ENCODE measurements around the gene RYR3.

The RYR3 gene

DNA sequence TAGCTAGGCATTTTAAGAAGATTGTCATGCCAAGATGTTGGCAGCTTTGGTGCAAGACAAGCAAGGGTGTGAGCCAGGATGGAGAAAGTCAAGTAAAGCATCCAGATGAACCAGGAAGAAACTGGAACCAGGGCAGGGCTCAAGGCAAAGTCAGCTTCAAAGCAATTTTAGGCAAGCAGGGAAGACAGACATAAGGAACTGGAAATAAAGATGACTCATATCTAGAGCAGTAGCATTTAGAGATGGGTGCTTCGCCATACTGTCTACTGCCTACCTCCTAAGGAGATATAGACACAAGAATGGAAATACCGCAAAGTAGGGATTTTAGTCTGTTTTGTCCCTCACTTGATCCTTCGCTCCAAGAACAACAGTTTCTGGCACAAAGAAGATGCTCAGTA lies 59.9 kb downstream of the RYR3 start:
- Histone ChIP-seq H3K4me3 (ENCODE audit: low read length) (no peak overlapping the region), H3K9ac (ENCODE audit: low read length) (no peak overlapping the region), H3K27me3 (ENCODE audit: low read depth, low read length) (peaks cover 35% of the 10 kb centered on the region), H4K20me1 (ENCODE audit: insufficient read depth, low read length) (no peaks in the 10 kb centered on the region), H2AFZ (ENCODE audit: low read depth, low read length) (no peak overlapping the region), H3K4me1 (ENCODE audit: low read length) (peaks cover 10% of the 10 kb centered on the region), H3K36me3 (replicated peaks; ENCODE audit: low read depth, low read length) (no peaks in the 10 kb centered on the region), H3K27ac (ENCODE audit: low read length) (no peak overlapping the region), H3K9me3 (ENCODE audit: insufficient read depth, low read length) (no peaks in the 10 kb centered on the region), H3K4me2 (ENCODE audit: low read length) (no peak overlapping the region), H3K79me2 (ENCODE audit: low read length) (no peaks in the 10 kb centered on the region)
- TF ChIP-seq, protein P1, sequence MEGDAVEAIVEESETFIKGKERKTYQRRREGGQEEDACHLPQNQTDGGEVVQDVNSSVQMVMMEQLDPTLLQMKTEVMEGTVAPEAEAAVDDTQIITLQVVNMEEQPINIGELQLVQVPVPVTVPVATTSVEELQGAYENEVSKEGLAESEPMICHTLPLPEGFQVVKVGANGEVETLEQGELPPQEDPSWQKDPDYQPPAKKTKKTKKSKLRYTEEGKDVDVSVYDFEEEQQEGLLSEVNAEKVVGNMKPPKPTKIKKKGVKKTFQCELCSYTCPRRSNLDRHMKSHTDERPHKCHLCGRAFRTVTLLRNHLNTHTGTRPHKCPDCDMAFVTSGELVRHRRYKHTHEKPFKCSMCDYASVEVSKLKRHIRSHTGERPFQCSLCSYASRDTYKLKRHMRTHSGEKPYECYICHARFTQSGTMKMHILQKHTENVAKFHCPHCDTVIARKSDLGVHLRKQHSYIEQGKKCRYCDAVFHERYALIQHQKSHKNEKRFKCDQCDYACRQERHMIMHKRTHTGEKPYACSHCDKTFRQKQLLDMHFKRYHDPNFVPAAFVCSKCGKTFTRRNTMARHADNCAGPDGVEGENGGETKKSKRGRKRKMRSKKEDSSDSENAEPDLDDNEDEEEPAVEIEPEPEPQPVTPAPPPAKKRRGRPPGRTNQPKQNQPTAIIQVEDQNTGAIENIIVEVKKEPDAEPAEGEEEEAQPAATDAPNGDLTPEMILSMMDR (IDR thresholded peaks at IDR 0.05; ENCODE audit: low read depth, low read length) = no peak
- TF ChIP-seq EZH2phosphoT487 (IDR thresholded peaks at IDR 0.05; ENCODE audit: low read depth) = no peak

GRCh38 chr15:33371159-33371558 lies 60.4 kb downstream of the RYR3 start:
- no peaks in the 10 kb centered on the region for H3K9me3 ChIP-seq (ENCODE audit: insufficient read depth, low read length)
- H3K79me2 ChIP-seq (ENCODE audit: low read length) = no peaks in the 10 kb centered on the region
- H4K20me1 ChIP-seq (ENCODE audit: insufficient read depth, low read length) = no peaks in the 10 kb centered on the region
- peaks cover 10% of the 10 kb centered on the region for H3K4me1 ChIP-seq (ENCODE audit: low read length)
- no peak overlapping the region for H3K27ac ChIP-seq (ENCODE audit: low read length)
- H3K9ac ChIP-seq (ENCODE audit: low read length) = no peak overlapping the region
- peaks cover 35% of the 10 kb centered on the region for H3K27me3 ChIP-seq (ENCODE audit: low read depth, low read length)
- no peak overlapping the region for H2AFZ ChIP-seq (ENCODE audit: low read depth, low read length)
- TF ChIP-seq, protein P1 (IDR thresholded peaks at IDR 0.05; ENCODE audit: low read depth, low read length) = no peak
- TF ChIP-seq EZH2phosphoT487 (IDR thresholded peaks at IDR 0.05; ENCODE audit: low read depth) = no peak
- no peak overlapping the region for H3K4me2 ChIP-seq (ENCODE audit: low read length)
- no peak overlapping the region for H3K4me3 ChIP-seq (ENCODE audit: low read length)
- no peaks in the 10 kb centered on the region for H3K36me3 ChIP-seq (replicated peaks; ENCODE audit: low read depth, low read length)

GRCh38 chr15:33374226-33374914 lies 63.6 kb downstream of the RYR3 start:
- H3K27me3 ChIP-seq (ENCODE audit: low read depth, low read length) = peaks cover 25% of the 10 kb centered on the region

GRCh38 chr15:33375236-33375635 lies 64.5 kb downstream of the RYR3 start:
- Histone ChIP-seq H3K27ac (ENCODE audit: low read length) (no peak overlapping the region), H3K4me3 (ENCODE audit: low read length) (no peak overlapping the region), H4K20me1 (ENCODE audit: insufficient read depth, low read length) (no peaks in the 10 kb centered on the region), H3K9me3 (ENCODE audit: insufficient read depth, low read length) (no peaks in the 10 kb centered on the region), H3K36me3 (replicated peaks; ENCODE audit: low read depth, low read length) (no peaks in the 10 kb centered on the region), H3K79me2 (ENCODE audit: low read length) (no peaks in the 10 kb centered on the region), H3K4me1 (ENCODE audit: low read length) (peaks cover 17% of the 10 kb centered on the region), H3K27me3 (ENCODE audit: low read depth, low read length) (peaks cover 16% of the 10 kb centered on the region; the same call in 1 of the 2 replicates), H2AFZ (ENCODE audit: low read depth, low read length) (no peak overlapping the region), H3K4me2 (ENCODE audit: low read length) (no peak overlapping the region), H3K9ac (ENCODE audit: low read length) (no peak overlapping the region)
- TF ChIP-seq, protein P1 (IDR thresholded peaks at IDR 0.05; ENCODE audit: low read depth, low read length) = no peak
- TF ChIP-seq EZH2phosphoT487 (IDR thresholded peaks at IDR 0.05; ENCODE audit: low read depth) = no peak

More at GRCh38 chr15:33374226-33374914, 63.6 kb downstream of the RYR3 start:
- no peaks in the 10 kb centered on the region for H3K36me3 ChIP-seq (replicated peaks; ENCODE audit: low read depth, low read length)
- peaks cover 17% of the 10 kb centered on the region for H3K4me1 ChIP-seq (ENCODE audit: low read length)
- no peaks in the 10 kb centered on the region for H3K9me3 ChIP-seq (ENCODE audit: insufficient read depth, low read length)
- H3K4me3 ChIP-seq (ENCODE audit: low read length) = no peak overlapping the region
- H3K4me2 ChIP-seq (ENCODE audit: low read length) = no peak overlapping the region
- TF ChIP-seq EZH2phosphoT487 (IDR thresholded peaks at IDR 0.05; ENCODE audit: low read depth) = no peak
- TF ChIP-seq, protein P1 (IDR thresholded peaks at IDR 0.05; ENCODE audit: low read depth, low read length) = no peak
- no peaks in the 10 kb centered on the region for H3K79me2 ChIP-seq (ENCODE audit: low read length)
- H3K9ac ChIP-seq (ENCODE audit: low read length) = no peak overlapping the region
- H2AFZ ChIP-seq (ENCODE audit: low read depth, low read length) = no peak overlapping the region
- no peak overlapping the region for H3K27ac ChIP-seq (ENCODE audit: low read length)
- no peaks in the 10 kb centered on the region for H4K20me1 ChIP-seq (ENCODE audit: insufficient read depth, low read length)

Data from OCI-LY3 (cell line).